ENCODE results near the gene CACNB2. TPM values are rescaled to one million over a fixed set of nuclear protein-coding genes. Genes with fewer than 3 reads are reported as not detected.
"Not testable (repeated sequence)": the region's sequence is repeated elsewhere in the genome, so short reads cannot be mapped to it uniquely, and the experiment has no call there.

Gene CACNB2
- total and polyA plus RNA-seq, 2 experiments from 2014 or later: 101 to 172 TPM

DNA sequence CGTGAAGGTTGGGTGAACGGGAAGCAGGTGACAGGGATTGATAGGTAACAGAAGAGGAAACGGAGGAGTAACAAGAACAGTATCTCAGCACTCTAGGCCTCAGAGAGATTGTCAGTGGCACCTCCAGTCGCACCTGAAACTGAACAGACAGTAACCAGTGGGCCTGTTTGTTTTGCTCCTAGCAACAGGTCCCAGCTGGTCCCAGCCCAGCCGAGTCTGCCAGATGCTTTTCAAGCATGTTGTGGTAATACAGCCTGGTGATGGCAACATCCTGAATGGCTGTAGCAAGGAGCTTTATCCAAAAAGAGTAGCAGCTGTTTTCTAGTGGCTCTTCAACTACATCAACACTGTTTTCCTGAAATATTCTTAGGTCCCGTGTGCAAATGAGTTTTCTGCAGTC is 4.7 kb downstream of the CACNB2 start:
- DNase-seq (ENCODE audit: low read depth in 1 of 2, low spot score in 1 of 2): peak; percentile 45 to 57
- TF ChIP-seq, protein P1, sequence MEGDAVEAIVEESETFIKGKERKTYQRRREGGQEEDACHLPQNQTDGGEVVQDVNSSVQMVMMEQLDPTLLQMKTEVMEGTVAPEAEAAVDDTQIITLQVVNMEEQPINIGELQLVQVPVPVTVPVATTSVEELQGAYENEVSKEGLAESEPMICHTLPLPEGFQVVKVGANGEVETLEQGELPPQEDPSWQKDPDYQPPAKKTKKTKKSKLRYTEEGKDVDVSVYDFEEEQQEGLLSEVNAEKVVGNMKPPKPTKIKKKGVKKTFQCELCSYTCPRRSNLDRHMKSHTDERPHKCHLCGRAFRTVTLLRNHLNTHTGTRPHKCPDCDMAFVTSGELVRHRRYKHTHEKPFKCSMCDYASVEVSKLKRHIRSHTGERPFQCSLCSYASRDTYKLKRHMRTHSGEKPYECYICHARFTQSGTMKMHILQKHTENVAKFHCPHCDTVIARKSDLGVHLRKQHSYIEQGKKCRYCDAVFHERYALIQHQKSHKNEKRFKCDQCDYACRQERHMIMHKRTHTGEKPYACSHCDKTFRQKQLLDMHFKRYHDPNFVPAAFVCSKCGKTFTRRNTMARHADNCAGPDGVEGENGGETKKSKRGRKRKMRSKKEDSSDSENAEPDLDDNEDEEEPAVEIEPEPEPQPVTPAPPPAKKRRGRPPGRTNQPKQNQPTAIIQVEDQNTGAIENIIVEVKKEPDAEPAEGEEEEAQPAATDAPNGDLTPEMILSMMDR (IDR thresholded peaks at IDR 0.05; ENCODE audit: low read depth, low read length): no peak
- peak overlapping the region; percentile 3 for H3K4me3 ChIP-seq

DNA sequence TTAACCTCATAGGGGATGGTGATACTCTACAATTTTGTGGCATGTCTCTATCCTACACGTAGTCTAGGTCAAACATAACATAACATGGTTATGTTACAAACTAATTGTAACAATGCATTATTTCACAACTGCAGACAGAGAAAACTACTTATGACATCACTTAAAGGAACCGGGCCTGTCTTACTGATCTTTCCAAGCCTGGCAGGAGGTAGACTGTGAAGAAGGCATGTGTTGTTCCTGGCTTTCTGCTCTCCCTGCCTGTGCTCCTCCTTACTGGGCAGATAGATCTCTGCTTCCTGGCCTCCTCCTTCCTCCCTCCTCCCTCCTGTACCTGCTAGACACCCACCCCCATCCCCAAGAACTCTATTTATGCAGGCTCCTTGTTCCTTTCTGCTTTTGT is 5.4 kb downstream of the CACNB2 start:
- Histone ChIP-seq H3K4me1 (ENCODE audit: low read depth) (peaks cover 30% of the 10 kb centered on the region), H3K27ac (peak overlapping the region; percentile 61), H3K27me3 (no peaks in the 10 kb centered on the region), H3K4me3 (no peak overlapping the region), H3K36me3 (no peaks in the 10 kb centered on the region), H3K9me3 (ENCODE audit: low read depth) (no peaks in the 10 kb centered on the region)
- TF ChIP-seq, protein P1 (IDR thresholded peaks at IDR 0.05; ENCODE audit: low read depth, low read length): no peak
- DNase-seq (ENCODE audit: low read depth in 1 of 2, low spot score in 1 of 2): peak in 1 of 2 donors; percentile 72

More for the DNA sequence above, 4.7 kb downstream of the CACNB2 start:
- H3K36me3 ChIP-seq: no peaks in the 10 kb centered on the region
- no peaks in the 10 kb centered on the region for H3K9me3 ChIP-seq (ENCODE audit: low read depth)
- H3K27ac ChIP-seq: peak overlapping the region; percentile 61
- peaks cover 30% of the 10 kb centered on the region for H3K4me1 ChIP-seq (ENCODE audit: low read depth)
- no peaks in the 10 kb centered on the region for H3K27me3 ChIP-seq

DNA sequence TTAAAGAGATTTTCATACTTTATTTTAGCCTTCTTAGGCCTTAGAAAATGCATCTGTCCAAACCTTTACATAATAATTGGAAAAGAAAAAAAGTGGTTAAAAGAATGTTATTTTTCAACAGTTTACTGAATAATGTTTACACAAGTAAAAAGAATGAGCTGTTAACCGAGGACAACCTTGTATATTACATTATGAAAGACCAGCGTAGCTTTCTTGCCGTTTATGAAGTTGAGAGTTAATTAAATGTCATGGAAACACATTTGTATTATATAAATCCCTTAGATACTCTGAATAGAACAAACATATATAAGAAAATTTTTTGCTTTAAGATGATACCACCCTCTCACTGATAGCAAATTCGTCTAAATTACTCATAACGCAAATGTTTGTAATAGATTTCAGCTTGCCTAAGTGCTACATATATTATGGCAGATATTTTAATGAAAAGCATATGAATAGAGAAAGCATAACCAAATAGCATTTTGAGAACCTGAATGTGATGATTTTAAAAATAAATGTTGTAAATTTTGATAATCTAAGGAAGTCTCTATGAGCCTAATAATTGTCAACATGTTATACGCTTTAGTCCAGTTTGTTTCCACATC is 9.1 kb downstream of the CACNB2 start:
- H3K36me3 ChIP-seq: peaks cover 14% of the 10 kb centered on the region
- no peaks in the 10 kb centered on the region for H3K9me3 ChIP-seq (ENCODE audit: low read depth)
- TF ChIP-seq, protein P1 (IDR thresholded peaks at IDR 0.05; ENCODE audit: low read depth, low read length): no peak
- H3K4me1 ChIP-seq (ENCODE audit: low read depth): peaks cover 14% of the 10 kb centered on the region
- no peak for DNase-seq (ENCODE audit: low read depth in 1 of 2, low spot score in 1 of 2)
- H3K4me3 ChIP-seq: no peak overlapping the region
- H3K27ac ChIP-seq: no peak overlapping the region
- H3K27me3 ChIP-seq: no peaks in the 10 kb centered on the region

DNA sequence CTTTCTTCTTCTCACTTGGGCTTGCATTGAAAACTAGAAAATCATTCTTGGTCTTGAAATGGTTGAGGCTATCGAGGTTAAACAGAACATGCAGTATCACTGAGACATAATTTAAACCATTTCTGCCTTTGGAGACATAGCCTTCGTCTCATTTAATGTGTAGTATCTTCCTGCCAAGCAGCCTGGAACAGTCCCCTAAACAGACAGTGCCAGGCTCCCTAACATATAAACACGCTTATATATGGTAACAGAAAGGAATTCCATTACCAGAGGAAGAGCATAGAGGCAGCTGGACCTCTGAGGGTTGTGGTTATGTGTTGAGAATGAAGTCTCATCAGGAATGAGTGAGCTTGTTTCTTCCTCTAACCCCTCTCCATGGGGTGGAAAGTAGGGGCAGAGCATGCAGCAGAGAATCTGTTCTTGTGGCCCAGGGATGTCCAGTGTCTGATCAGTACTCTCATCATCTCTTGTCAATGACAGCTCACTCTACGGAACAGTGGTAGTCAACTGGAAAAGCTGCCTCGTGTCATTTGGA is 11.2 kb downstream of the CACNB2 start:
- H3K9me3 ChIP-seq (ENCODE audit: low read depth): no peaks in the 10 kb centered on the region
- TF ChIP-seq, protein P1 (IDR thresholded peaks at IDR 0.05; ENCODE audit: low read depth, low read length): no peak
- no peak overlapping the region for H3K27ac ChIP-seq
- no peaks in the 10 kb centered on the region for H3K27me3 ChIP-seq
- H3K4me1 ChIP-seq (ENCODE audit: low read depth): no peaks in the 10 kb centered on the region
- peaks cover 30% of the 10 kb centered on the region for H3K36me3 ChIP-seq
- no peak for DNase-seq (ENCODE audit: low read depth in 1 of 2, low spot score in 1 of 2)
- no peak overlapping the region for H3K4me3 ChIP-seq

DNA sequence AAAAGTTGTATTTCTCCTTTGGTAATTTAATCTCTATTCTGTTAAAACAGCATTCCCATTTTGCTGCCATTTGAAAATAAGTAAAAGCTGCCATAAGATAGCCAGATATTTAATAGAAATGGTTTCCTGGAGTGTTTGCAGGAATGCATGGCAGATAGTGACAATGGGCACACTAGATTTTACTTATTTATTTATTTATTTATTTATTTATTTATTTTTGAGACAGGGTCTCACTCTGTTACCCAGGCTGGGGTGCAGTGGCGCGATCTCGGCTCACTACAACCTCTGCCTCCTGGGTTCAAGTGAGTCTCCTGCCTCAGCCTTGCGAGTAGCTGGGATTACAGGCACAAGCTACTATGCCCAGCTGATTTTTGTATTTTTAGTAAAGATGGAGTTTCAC is 13.2 kb downstream of the CACNB2 start:
- peaks cover 30% of the 10 kb centered on the region for H3K36me3 ChIP-seq
- H3K9me3 ChIP-seq (ENCODE audit: low read depth); H3K4me1 ChIP-seq (ENCODE audit: low read depth); H3K27ac ChIP-seq; H3K27me3 ChIP-seq; H3K4me3 ChIP-seq; DNase-seq (ENCODE audit: low read depth in 1 of 2, low spot score in 1 of 2): not testable (repeated sequence)

DNA sequence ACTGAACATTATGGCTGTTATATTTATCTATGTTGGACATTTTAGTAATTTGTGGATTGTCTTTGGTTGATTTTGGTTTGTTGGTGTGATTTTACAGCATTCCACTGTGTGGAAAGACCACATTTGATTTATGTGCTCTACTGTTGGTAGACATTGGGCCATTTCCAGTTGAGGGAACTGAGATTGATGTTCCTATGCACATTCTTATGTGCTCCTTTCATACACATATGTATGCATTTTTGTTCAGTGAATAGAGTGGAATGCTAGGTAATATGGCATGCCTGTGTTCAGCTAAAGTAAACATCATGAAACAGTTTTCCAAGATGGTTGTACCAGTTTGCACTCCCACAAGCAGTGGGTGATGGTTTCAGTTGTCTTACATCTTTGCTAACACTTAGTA is 15.1 kb downstream of the CACNB2 start:
- no peak for DNase-seq (ENCODE audit: low read depth in 1 of 2, low spot score in 1 of 2)
- Histone ChIP-seq H3K4me3 (no peak overlapping the region), H3K27me3 (no peaks in the 10 kb centered on the region), H3K36me3 (peaks cover 33% of the 10 kb centered on the region), H3K4me1 (ENCODE audit: low read depth) (no peaks in the 10 kb centered on the region), H3K27ac (no peak overlapping the region), H3K9me3 (ENCODE audit: low read depth) (no peaks in the 10 kb centered on the region)
- TF ChIP-seq, protein P1 (IDR thresholded peaks at IDR 0.05; ENCODE audit: low read depth, low read length): no peak

DNA sequence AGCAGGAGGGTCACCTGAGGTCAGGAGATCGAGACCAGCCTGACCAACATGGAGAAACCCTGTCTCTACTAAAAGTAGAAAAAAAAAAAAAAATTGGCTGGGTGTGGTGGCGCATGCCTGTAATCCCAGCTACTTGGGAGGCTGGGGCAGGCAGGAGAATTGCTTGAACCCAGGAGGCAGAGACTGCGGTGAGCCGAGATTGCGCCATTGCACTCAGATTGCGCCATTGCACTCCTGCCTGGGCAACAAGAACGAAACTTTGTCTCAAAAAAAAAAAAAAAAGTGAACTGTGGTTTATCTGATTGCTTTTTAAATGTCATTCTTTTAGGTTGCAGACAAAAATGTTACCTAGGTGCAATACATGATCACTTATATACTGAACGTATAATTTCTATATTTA is 16.6 kb downstream of the CACNB2 start:
- not testable (repeated sequence) for DNase-seq (ENCODE audit: low read depth in 1 of 2, low spot score in 1 of 2)

More for the DNA sequence above, 16.6 kb downstream of the CACNB2 start:
- H3K4me1 ChIP-seq (ENCODE audit: low read depth); H3K27ac ChIP-seq; H3K9me3 ChIP-seq (ENCODE audit: low read depth); H3K27me3 ChIP-seq; H3K4me3 ChIP-seq: not testable (repeated sequence)
- peaks cover 30% of the 10 kb centered on the region for H3K36me3 ChIP-seq

All from cardiac muscle cell (in vitro differentiated cells and primary cell).